ENCODE results near the gene GTSE1.

The GTSE1 gene

GRCh38 chr22:46379066-46379930, 82.6 kb downstream of the GTSE1 start:
- H3K27ac ChIP-seq, result no peak overlapping the region
- H3K4me3 ChIP-seq (ENCODE audit: low read depth, low read length), result no peak overlapping the region
- no peaks in the 10 kb centered on the region for H3K4me1 ChIP-seq
- H3K36me3 ChIP-seq (ENCODE audit: control insufficient read depth, insufficient read depth, low read length), result no peaks in the 10 kb centered on the region
- H3K9me3 ChIP-seq (ENCODE audit: control insufficient read depth, low read length), result no peaks in the 10 kb centered on the region
- no peak overlapping the region for H3K9ac ChIP-seq
- no peaks in the 10 kb centered on the region for H3K27me3 ChIP-seq (ENCODE audit: control insufficient read depth, insufficient read depth, low read length)
- no peak for TF ChIP-seq CTCF (IDR thresholded peaks at IDR 0.05)
- no peak overlapping the region for H2AFZ ChIP-seq
- no peaks in the 10 kb centered on the region for H3K79me2 ChIP-seq
- H3K4me2 ChIP-seq (ENCODE audit: low read length), result no peak overlapping the region

GRCh38 chr22:46380069-46380468, 83.4 kb downstream of the GTSE1 start:
- no peak overlapping the region for H3K4me3 ChIP-seq (ENCODE audit: low read depth, low read length)
- H3K9ac ChIP-seq, result no peak overlapping the region

More at GRCh38 chr22:46380069-46380468, 83.4 kb downstream of the GTSE1 start:
- H3K4me1 ChIP-seq, result no peaks in the 10 kb centered on the region
- H3K36me3 ChIP-seq (ENCODE audit: control insufficient read depth, insufficient read depth, low read length), result no peaks in the 10 kb centered on the region
- no peaks in the 10 kb centered on the region for H3K27me3 ChIP-seq (ENCODE audit: control insufficient read depth, insufficient read depth, low read length)
- H3K4me2 ChIP-seq (ENCODE audit: low read length), result no peak overlapping the region
- no peaks in the 10 kb centered on the region for H3K9me3 ChIP-seq (ENCODE audit: control insufficient read depth, low read length)
- no peak overlapping the region for H3K27ac ChIP-seq
- no peak for TF ChIP-seq CTCF (IDR thresholded peaks at IDR 0.05)
- no peak overlapping the region for H2AFZ ChIP-seq
- no peaks in the 10 kb centered on the region for H3K79me2 ChIP-seq

Data from parathyroid adenoma (tissue), 2 donors.